ENCODE measurements around the gene TTC28.

GRCh38 chr22:28557184-28557583 lies 122.5 kb downstream of the TTC28 start:
- TF ChIP-seq CTCF (IDR thresholded peaks at IDR 0.05), result no peak
- no peak for TF ChIP-seq POLR2A (IDR thresholded peaks at IDR 0.05)

Data from uterus (tissue), 2 donors.